Skin of body (tissue), 2 donors: Measurements from ENCODE around the gene METTL1. TPM values are rescaled to one million over a fixed set of nuclear protein-coding genes. Genes with fewer than 3 reads are reported as not detected.
A peak's percentile ranks its signal among the peaks of the same experiment; 100 is the strongest.

Source experiments
- DNase-seq: peaks from one replicate; lab custom pipeline; 2025; lab: John Stamatoyannopoulos, UW
- total RNA-seq: library from RNA; depleted of rRNA; stranded (reverse); fragments of >200 nt; gene quantifications from one replicate; pipeline ENCODE4 v1.2.3, GENCODE V29; 2014

Gene METTL1
- total RNA-seq, 1 donor from 2014 or later: 9.0 TPM

DNA sequence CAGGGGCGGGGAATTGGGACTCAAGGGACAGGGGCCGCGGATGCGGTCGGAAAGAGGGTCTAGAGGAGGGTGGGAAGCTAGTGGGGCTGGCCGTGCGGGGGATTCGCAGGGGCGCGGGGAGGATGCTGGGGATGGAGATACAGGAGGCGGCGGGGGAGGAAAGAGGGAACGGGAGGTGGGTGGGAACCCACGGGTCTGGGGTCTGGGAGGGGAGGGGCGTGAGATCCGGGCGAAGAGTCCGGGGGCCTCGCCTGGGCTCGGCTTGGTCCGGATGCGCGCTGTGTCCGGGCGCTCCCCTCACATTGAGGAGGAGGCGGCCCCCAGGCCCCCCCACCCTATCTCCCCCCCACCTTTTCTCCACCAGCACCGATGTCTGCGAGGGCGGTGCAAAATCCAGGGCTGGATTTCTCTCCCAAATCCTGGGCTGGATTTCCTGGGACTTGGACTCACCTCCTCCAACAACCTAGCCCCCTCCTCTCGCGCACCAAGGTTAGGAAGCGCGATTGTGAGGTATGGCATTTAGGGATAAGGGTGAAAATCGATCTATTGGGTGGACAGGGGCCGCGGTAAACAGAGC, 33.2 kb downstream of the METTL1 start, which contains the start of gene AGAP2:
Gene AGAP2, minus strand, starts transcription at position 82 of the 577 bp plus-strand sequence. CDS start 496 bp downstream, outside the sequence.
- DNase-seq: no peak

- no peak for DNase-seq
Observed at GRCh38 chr12:57737467-57738460, 34.1 kb downstream of the METTL1 start.

DNA sequence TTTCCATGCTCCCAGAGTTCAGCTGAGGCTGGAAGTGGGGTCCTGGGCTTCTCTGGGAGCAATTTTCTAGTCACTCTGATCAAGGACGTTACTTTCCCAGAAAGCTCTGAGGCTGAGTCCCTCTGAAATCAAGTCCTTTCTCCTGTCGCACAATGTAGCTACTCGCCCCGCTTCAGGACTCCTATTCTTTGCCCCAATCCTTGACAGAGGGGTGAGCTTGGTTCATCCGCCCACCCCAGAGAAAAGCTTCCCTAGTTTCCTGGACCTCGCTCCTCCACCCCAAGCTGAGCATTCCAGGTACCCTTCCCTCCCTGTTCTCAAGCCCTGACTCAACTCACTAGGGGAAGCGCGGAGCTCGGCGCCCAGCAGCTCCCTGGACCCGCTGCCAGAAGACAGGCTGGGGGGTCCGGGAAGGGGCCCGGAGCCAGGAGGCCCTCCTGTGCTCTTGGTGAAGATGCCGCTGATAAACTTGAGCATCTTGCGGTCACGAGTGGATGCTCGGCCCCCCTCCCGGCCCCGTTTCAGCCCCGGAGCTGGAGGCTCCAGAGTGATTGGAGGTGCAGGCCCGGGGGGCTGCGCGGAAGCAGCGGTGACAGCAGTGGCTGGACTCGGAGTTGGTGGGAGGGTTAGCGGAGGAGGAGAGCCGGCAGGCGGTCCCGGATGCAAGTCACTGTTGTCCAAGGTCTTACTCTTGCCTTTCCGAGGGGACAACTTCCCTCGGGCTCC, 35.0 kb downstream of the METTL1 start:
- no peak for DNase-seq

DNA sequence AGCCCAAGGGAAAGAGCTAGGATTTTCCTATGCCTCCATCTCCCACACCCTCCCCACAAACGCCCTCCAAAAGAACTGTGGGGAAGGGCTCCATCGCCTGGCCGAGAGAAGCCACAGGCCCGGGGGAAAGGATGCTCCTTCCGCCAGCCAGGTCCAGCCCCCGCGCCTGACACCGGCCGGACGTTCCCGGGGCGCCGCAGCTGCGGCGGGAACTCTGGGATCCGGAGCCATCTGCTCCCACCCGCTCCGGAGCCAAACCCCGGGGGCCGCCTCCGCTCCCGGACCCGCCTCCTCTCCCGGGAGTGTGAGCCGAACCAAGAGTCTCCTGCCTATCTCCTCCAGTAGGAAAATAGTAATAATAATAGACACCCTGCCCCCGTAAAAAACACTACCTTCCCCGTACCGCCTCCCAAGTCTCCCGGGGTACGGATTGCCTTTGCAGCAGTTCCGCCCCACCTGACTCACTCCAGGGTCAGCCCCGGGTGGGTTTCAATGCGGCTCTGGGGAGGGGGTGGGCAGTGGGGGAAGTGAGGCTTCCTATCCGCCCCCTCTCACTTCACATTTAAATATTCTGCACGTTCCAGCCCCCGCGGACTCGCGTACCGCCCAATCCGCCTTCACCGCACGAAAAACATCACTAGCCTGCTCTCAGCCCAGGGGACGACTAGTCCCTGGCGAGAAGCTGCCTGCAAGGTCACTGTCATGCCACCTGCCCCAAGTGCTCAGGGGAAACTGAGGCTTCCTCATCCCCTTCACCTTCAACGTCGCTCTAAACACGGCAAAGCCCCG, 35.8 kb downstream of the METTL1 start:
- DNase-seq: no peak

GRCh38 chr12:57735198-57735855, 36.6 kb downstream of the METTL1 start:
- peak; percentile 37 for DNase-seq

GRCh38 chr12:57734591-57734990, 37.3 kb downstream of the METTL1 start:
- DNase-seq: no peak

GRCh38 chr12:57733928-57734327, 38.0 kb downstream of the METTL1 start:
- DNase-seq: no peak

- DNase-seq: no peak
Observed at GRCh38 chr12:57732726-57733593, 38.9 kb downstream of the METTL1 start.

DNA sequence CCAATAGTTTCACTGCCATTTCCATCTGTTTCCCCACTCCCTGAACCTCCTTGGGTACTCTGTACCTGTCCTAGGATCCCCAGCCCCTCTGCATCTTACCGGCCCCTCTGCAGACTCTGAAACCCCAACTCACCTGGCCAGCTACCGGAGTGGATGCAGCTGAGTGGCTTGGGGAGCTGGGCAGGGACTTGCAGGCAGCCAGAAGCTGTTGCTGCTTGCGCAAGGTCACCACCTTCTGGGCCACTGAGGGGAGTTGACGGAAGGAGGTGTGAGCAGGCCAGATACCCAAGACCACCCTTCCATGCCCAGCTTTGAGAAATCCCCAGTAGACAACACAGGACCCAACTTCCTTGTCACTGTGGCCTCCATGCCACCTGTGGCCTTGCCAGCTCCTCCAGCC, 39.6 kb downstream of the METTL1 start:
- DNase-seq: no peak

DNA sequence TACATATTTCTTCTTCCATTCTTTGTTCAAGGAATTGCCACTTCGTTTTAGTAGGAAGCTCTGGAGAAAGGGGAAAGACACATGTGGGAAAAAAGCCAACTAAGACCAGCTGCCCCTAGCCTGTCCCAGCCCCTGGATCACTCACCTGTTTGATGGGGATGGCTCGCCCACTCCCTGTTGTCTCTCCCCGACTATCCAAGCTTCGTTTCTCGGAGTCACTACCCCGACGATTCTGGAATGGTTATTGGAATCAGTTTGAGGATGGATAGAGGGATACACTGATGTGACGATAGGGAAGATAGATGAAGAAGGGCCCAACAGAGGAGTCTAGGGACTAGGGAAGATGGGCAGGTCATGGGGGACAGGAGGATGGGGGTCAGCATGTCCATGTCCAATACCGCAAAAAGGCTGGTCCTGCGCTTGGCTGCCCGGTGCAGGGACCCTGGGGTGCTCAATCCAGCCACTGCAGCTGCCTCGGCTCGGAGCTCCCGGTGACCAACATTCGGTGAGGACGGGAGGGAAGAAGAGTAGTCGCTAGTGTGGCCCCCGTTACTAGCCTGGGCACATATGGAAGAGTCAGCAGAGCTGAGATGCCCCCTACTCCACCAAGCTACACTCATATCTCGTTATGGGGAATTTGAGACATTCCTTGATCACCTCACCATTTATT, 40.4 kb downstream of the METTL1 start:
- DNase-seq: no peak

GRCh38 chr12:57730336-57731067, 41.4 kb downstream of the METTL1 start:
- no peak for DNase-seq

DNA sequence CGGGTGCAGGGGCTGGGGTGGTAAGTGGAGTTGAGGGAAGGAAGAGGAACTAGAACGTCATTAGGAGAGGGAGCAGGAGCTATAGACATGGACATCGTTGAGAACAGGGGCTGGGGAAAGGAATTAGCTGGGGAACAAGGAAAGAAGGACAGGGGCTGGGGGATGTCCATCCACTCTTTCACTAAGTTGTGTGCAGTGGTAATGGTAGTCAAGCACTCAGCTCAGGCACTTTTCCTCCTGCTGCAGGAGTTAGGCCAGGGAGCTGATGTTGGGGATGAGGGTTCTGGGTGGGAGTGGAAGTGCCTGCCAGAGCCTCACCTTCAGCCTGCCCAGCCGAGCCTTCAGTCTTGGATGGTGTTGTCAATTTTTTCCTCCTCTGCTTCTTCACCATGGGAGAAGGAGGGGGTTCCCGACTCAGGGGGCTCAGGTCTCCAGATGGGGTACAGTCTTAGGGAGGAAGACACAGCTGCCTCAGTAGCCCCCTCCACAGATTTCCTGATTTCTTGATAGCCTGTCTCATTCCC, 42.5 kb downstream of the METTL1 start:
- no peak for DNase-seq

DNA sequence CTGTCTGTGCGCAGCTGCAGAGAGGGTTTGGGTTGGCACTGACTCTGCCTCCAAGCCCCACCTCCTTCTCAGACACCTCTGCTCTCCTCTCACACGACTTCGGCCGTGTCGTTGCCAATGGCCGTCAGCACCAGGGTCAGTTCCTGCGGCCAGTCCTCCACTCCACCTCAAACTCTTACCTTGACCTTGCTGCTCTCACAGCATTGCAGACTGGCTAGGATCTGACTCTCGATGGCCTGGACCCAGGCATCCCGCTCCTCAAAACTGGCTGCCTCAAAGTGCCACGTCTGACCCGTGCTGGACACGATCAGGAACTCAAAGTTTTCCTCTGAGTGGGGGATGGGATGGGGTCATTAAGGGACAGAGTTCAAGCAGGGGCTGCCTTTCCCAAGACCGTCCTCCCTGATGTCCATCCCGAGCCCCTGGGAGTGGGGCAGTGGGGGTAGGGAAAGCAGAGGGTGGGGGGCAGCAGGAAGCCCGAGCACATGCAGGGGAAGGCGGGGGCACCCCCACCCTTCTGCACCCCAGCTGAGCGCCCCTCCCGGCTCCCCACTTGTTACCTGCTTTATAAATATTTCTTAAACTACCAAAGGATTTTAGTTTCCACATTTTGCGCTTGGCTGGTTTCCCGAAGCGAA, 44.0 kb downstream of the METTL1 start:
- DNase-seq: no peak

DNA sequence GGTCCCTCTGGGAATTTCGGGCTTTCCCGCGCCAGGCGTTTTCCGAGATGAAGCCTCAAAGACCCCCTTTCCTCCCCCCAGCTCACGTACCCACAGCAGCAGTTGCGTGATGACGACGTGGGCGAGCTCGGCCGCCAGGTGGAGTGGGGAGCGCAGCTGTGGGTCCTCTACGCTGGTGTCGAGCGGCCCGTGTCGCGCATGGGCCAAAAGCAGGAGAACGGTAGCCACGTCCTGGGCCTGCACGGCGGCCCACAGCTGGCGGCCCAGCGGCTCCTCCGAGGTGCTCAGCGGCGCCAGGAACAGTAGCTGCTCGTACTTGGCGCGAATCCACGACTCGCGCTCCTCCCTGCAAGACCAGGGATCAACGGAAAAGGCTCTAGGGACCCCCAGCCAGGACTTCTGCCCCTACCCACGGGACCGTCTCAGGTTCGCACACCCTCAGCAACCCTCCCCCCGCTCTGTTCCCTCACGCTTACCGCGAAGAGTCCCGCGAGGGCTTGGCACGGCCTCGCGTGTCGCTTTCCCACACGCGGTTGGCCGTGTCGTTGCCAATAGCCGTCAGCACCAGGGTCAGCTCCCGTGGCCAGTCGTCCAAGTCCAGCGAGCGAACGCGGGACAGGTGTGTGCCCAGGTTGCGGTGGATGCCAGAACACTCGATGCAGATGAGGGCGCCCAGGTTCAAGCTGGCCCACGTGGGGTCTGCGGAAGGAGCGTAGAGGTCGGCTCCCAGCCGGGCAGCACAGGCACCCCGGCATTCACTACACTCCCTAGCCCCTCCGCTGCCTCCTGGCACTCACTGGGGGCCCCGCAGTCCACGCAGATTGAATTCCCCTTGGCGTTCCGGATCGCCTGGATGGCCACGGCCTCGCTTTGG, 44.8 kb downstream of the METTL1 start:
- DNase-seq: peak; percentile 52

DNA sequence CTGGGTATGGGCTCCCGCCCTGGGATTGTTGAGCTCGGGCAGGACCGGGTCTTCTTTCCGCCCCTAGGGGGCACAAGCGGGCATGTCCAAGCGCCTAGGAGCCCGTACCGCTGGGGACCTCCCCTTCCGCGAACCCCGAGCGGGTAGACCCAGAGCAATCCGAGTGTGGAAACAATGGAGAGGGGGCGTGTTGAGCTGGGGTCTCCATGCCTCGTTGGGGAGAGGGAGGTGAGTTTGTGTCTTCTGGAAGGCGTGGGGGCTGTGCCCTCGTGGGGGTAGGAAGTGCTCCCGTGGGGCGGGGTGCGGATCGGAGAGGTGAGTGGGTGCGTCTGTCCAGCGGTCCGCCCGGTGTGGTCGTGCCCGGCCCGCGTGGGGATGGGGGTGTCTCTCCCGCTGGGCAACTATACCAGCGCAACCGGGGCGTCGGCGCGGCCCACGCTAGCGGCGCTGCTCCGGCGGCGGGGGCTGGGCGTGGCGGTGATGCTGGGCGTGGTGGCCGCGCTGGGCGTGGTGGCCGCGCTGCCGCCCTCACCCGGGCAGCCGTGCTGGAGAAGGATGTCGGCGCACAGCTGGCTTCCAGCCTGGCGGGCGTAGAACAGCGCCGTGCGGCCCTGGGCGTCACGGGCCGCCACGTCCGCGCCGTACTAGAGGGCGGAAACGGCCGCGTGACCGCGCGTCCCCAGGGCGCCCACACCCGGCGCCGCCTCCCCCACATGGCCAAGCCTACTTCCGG, 45.6 kb downstream of the METTL1 start:
- DNase-seq: peak; percentile 57

DNA sequence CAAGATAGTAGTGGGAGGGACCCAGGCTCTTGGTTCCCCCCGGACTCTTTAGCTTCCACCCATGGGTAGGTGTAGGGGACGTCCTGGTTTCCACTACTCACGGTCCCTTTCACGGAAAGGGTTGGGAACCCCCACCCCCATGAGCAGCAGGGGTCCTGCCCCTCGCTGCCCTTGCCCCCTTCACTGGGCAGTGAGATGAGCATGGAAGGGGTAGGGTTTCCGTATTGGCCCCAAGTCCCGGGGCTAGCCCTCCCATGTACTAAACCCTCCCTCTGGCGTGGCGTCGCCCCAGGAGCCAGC, 46.1 kb downstream of the METTL1 start:
- no peak for DNase-seq
